GM12878 (cell line): ENCODE results near the gene VGLL4. TPM values are rescaled to one million over a fixed set of nuclear protein-coding genes. Genes with fewer than 3 reads are reported as not detected.

Experiments
- ATAC-seq: fragments of 200-7000 bp; cut with Tn5 transposase; 3 replicates; pipeline ENCODE4 v1.9.1; 2020; ENCODE audit warnings: mild to moderate bottlenecking, moderate library complexity
- BruUV-seq: library from RNA; stranded (reverse); fragments of 400-500 nt; replicated peaks from 2 replicates; lab custom pipeline; 2021; lab: Mats Ljungman, UMichigan
- CTCF ChIA-PET: fragments of 300-600 bp; sonication (Branson Sonifier 250); formaldehyde crosslinking; extraction: SDS; loops from one replicate; lab custom pipeline; 2021; ENCODE audit warnings: inconsistent platforms; lab: Yijun Ruan, JAX
- POLR2A ChIA-PET: fragments of 350-600 bp; formaldehyde crosslinking; extraction: SDS; loops from one replicate; lab custom pipeline; 2021; ENCODE audit warnings: inconsistent platforms; lab: Charles Lee
- RAD21 ChIA-PET: fragments of 300-600 bp; sonication (Branson Sonifier 250); formaldehyde crosslinking; loops from one replicate; lab custom pipeline; 2023; ENCODE audit warnings: antibody characterized with exemption; ENCODE audit not compliant: unreplicated experiment; lab: Charles Lee
- SMC1A ChIA-PET: fragments of 300-600 bp; sonication (Branson Sonifier 250); formaldehyde crosslinking; loops from one replicate; lab custom pipeline; 2023; ENCODE audit not compliant: unreplicated experiment, uncharacterized antibody; lab: Charles Lee
- DNase-seq: peaks from one replicate; pipeline ENCODE4 v3.0.0-alpha.2; 2011; ENCODE audit warnings: low read depth, low spot score
- FAIRE-seq: peaks from 3 replicates; lab custom pipeline; 2011; peaks lifted over from hg19 to GRCh38; lab: Jason Lieb, UNC
- H2AFZ ChIP-seq: 2 replicates; pipeline ENCODE4 v1.6.0; 2011; ENCODE audit warnings: low read depth, low read length, control low read depth; ENCODE audit not compliant: control insufficient read depth
- H3K27ac ChIP-seq: 2 replicates; pipeline ENCODE4 v1.5.1; 2011; ENCODE audit warnings: control low read depth; ENCODE audit not compliant: control insufficient read depth, insufficient read depth
- H3K27me3 ChIP-seq, 2 experiments: replicated peaks in 1 of 2; 2 replicates each; pipeline versions ENCODE4 v1.6.0 to v1.6.1; 2011; ENCODE audit warnings: low read length in 1 of 2; ENCODE audit not compliant: control insufficient read depth in 2 of 2, insufficient read depth in 2 of 2
- H3K36me3 ChIP-seq, 2 experiments: 2 replicates each; pipeline ENCODE4 v1.5.1; 2011; ENCODE audit warnings: low read length in 1 of 2; ENCODE audit not compliant: control insufficient read depth in 2 of 2, insufficient read depth in 2 of 2
- H3K4me1 ChIP-seq: 2 replicates; pipeline ENCODE4 v1.6.1; 2011; ENCODE audit warnings: mild to moderate bottlenecking, low read length, moderate library complexity, mixed read lengths; ENCODE audit not compliant: control insufficient read depth, insufficient read depth
- H3K4me2 ChIP-seq: 2 replicates; pipeline ENCODE4 v1.6.0; 2011; ENCODE audit warnings: control low read depth; ENCODE audit not compliant: control insufficient read depth, insufficient read depth
- H3K4me3 ChIP-seq: fragments of 200-600 bp; sonication (generic); 2 replicates; pipeline ENCODE4 v1.5.1; 2016
- H3K79me2 ChIP-seq: 2 replicates; pipeline ENCODE4 v1.6.0; 2011; ENCODE audit warnings: low read length; ENCODE audit not compliant: control insufficient read depth, insufficient read depth
- H3K9ac ChIP-seq: 2 replicates; pipeline ENCODE4 v1.8.0; 2011; ENCODE audit warnings: low read length, control low read depth, mixed read lengths; ENCODE audit not compliant: control insufficient read depth, insufficient read depth
- H3K9me3 ChIP-seq: replicated peaks from 3 replicates; pipeline ENCODE4 v1.5.1; 2011; ENCODE audit warnings: mild to moderate bottlenecking, low read length; ENCODE audit not compliant: control insufficient read depth, insufficient read depth
- H4K20me1 ChIP-seq: 2 replicates; pipeline ENCODE4 v1.6.0; 2011; ENCODE audit not compliant: control insufficient read depth, insufficient read depth
- CTCF ChIP-seq, 3 experiments: IDR thresholded peaks in 2 of 3; conservative IDR thresholded peaks in 1 of 3; 2 replicates each; pipeline ENCODE4 v1.5.1; 2011; ENCODE audit warnings: low read depth in 3 of 3, low read length in 3 of 3, mild to moderate bottlenecking in 3 of 3, control low read depth in 2 of 3, moderate library complexity in 2 of 3, inconsistent platforms in 1 of 3, mixed read lengths in 1 of 3; ENCODE audit not compliant: control insufficient read depth in 2 of 3, insufficient read depth in 1 of 3; ENCODE audit errors: extremely low read depth in 1 of 3
- EGR1 ChIP-seq, 2 experiments: IDR thresholded peaks; 1 replicate in 1 of 2; 2 replicates in 1 of 2; pipeline ENCODE4 v1.6.1; 2011 to 2012; ENCODE audit warnings: low read depth in 2 of 2, low read length in 2 of 2, borderline replicate concordance in 1 of 2, mild to moderate bottlenecking in 1 of 2, moderate library complexity in 1 of 2
- EP300 ChIP-seq, 2 experiments: fragments of 150-350 bp in 1 of 2; IDR thresholded peaks; 2 replicates each; pipeline ENCODE4 v1.6.1; 2011 to 2012; ENCODE audit warnings: low read depth in 2 of 2, low read length in 2 of 2, borderline replicate concordance in 1 of 2, improper control_type of control experiment in 1 of 2, inconsistent platforms in 1 of 2; ENCODE audit not compliant: control insufficient read depth in 1 of 2
- FOS ChIP-seq: IDR thresholded peaks from 3 replicates; pipeline ENCODE4 v1.6.1; 2011; ENCODE audit warnings: borderline replicate concordance; ENCODE audit not compliant: insufficient read length; ENCODE audit errors: extremely low read depth
- FOXK2 ChIP-seq: fragments of 450-650 bp; IDR thresholded peaks from 2 replicates; pipeline ENCODE4 v1.6.1; 2017; ENCODE audit warnings: mild to moderate bottlenecking, moderate library complexity
- GATAD2B ChIP-seq: fragments of 450-650 bp; conservative IDR thresholded peaks from 2 replicates; pipeline ENCODE4 v1.6.1; 2017; ENCODE audit warnings: low read depth, mild to moderate bottlenecking, moderate library complexity
- HDAC6 ChIP-seq: fragments of 200-600 bp; sonication (generic); IDR thresholded peaks from one replicate; pipeline ENCODE4 v1.8.0; 2017; ENCODE audit warnings: antibody characterized with exemption; ENCODE audit not compliant: unreplicated experiment
- IKZF2 ChIP-seq, 2 experiments: fragments of 450-650 bp; IDR thresholded peaks; 2 replicates each; pipeline ENCODE4 v1.6.1; 2017; ENCODE audit warnings: mild to moderate bottlenecking in 2 of 2, moderate library complexity in 2 of 2
- MXI1 ChIP-seq: fragments of 150-350 bp; IDR thresholded peaks from 2 replicates; pipeline ENCODE4 v1.6.1; 2011; ENCODE audit warnings: low read depth, mild to moderate bottlenecking, inconsistent platforms, low read length, improper control_type of control experiment
- MYB ChIP-seq: fragments of 150-350 bp; IDR thresholded peaks from 2 replicates; pipeline ENCODE4 v1.6.1; 2014; ENCODE audit warnings: mild to moderate bottlenecking, low read depth, low read length, borderline replicate concordance
- NFYB ChIP-seq: IDR thresholded peaks from 2 replicates; pipeline ENCODE4 v1.6.1; 2011; ENCODE audit warnings: low read depth, mild to moderate bottlenecking, low read length, improper control_type of control experiment, moderate library complexity; ENCODE audit not compliant: insufficient read depth
- NR2C1 ChIP-seq: fragments of 450-650 bp; IDR thresholded peaks from 2 replicates; pipeline ENCODE4 v1.6.1; 2017; ENCODE audit warnings: antibody characterized with exemption, mild to moderate bottlenecking, moderate library complexity
- NRF1 ChIP-seq: conservative IDR thresholded peaks from 2 replicates; pipeline ENCODE4 v1.6.1; 2011; ENCODE audit warnings: mild to moderate bottlenecking, low read depth, low read length, improper control_type of control experiment
- RAD21 ChIP-seq: IDR thresholded peaks from 2 replicates; pipeline ENCODE4 v1.6.1; 2011; ENCODE audit warnings: mild to moderate bottlenecking, low read depth, low read length, moderate library complexity; ENCODE audit not compliant: insufficient read depth
- SUZ12 ChIP-seq: fragments of 200-600 bp; sonication (generic); IDR thresholded peaks from one replicate; pipeline ENCODE4 v1.6.1; 2018; ENCODE audit warnings: antibody characterized with exemption, mild to moderate bottlenecking; ENCODE audit not compliant: unreplicated experiment
- WGBS: methylation state at CpG from one replicate; pipeline ENCODE4 v1.1.6; 2016; ENCODE audit warnings: low lambda C conversion rate; ENCODE audit not compliant: insufficient replicate concordance, insufficient coverage; ENCODE audit errors: missing lambda C conversion rate; 5-methylcytosine and 5-hydroxymethylcytosine counted together
- in situ Hi-C: fragments of 300-500 bp; cut with MboI; formaldehyde crosslinking; loops from 9 replicates; pipeline ENCODE4 v1.14.3; 2018; ENCODE audit warnings: mixed read lengths
- intact Hi-C: fragments of 100-400 bp; cut with micrococcal nuclease; formaldehyde crosslinking; loops from one replicate; pipeline ENCODE4 v1.14.2; 2022; ENCODE audit not compliant: unreplicated experiment
- polyA plus RNA-seq, 11 experiments: library from polyadenylated mRNA; depleted of rRNA in 4 of 11; unstranded in 6 of 11; stranded (reverse) in 5 of 11; fragments of >200 nt; fragmentation: Nextera tagmentation in 4 of 11; fragmentation: Illumina TruSeq in 1 of 11; extraction: Ambion mirVana in 4 of 11; extraction: Trizol in 1 of 11; gene quantifications; 1 replicate in 1 of 11; 2 replicates in 10 of 11; pipeline versions ENCODE4 v1.2.1 to v1.2.3, GENCODE V29; 2011 to 2016; ENCODE audit warnings: inconsistent platforms in 2 of 11, missing spikeins in 2 of 11, low read depth in 1 of 11
- total RNA-seq, 4 experiments: library from RNA; depleted of rRNA in 3 of 4; stranded (reverse); fragments of >200 nt in 3 of 4; fragmentation: Illumina TruSeq in 1 of 4; extraction: Trizol in 1 of 4; gene quantifications; 2 replicates each; pipeline versions ENCODE4 v1.2.1 to v1.2.3, GENCODE V29; 2013 to 2021

VGLL4 gene
- total and polyA plus RNA-seq, 10 of the 15 experiments (the other 5 are each of a cell fraction or from before 2014, with no cell fraction given), result 0.44 to 38.1 (median 16.1) TPM

- no peak for FAIRE-seq
- Histone ChIP-seq H3K9me3 (no peaks in the 10 kb centered on the region), H3K27ac (no peak overlapping the region), H3K36me3 (peaks cover 3 to 5% of the 10 kb centered on the region in 2 experiments; a peak in 3 of 4 replicates), H3K4me2 (no peak overlapping the region), H3K27me3 (no peaks in the 10 kb centered on the region), H3K4me1 (peaks cover 20% of the 10 kb centered on the region), H4K20me1 (peaks cover 3% of the 10 kb centered on the region; the same call in 1 of the 2 replicates), H2AFZ (no peak overlapping the region), H3K4me3 (no peak overlapping the region), H3K9ac (no peak overlapping the region), H3K79me2 (peaks cover 53% of the 10 kb centered on the region)
- ChIA-PET RAD21 (interaction anchor here (1.1 kb wide), 1 partner anchor 198 kb away, joined by 3 read pairs; no protein-coding TSS in a partner anchor), SMC1A (interaction anchor here (1.3 to 1.6 kb wide), 3 partner anchors 44 to 71 kb away, joined by 3 to 4 read pairs (median 3); no protein-coding TSS in a partner anchor), CTCF (interaction anchor here (0.9 to 1.3 kb wide), 2 partner anchors 67 to 68 kb away, joined by 3 read pairs; no protein-coding TSS in a partner anchor), POLR2A (interaction anchor here (1.0 to 1.3 kb wide), 3 partner anchors 10 to 45 kb away, joined by 3 read pairs; no protein-coding TSS in a partner anchor)
- WGBS, result 95% methylated on average over 2 of the region's 2 CpGs
- TF ChIP-seq FOXK2 (no peak), EP300 (IDR thresholded peaks at IDR 0.05; ENCODE audit: borderline replicate concordance in 1 of 2, control insufficient read depth in 1 of 2, low read depth in 2 of 2, low read length in 2 of 2) (no peak), HDAC6 (no peak), GATAD2B (no peak), EGR1 (IDR thresholded peaks at IDR 0.05; ENCODE audit: borderline replicate concordance in 1 of 2, low read depth in 2 of 2, low read length in 2 of 2) (no peak), NFYB (no peak), MXI1 (no peak), IKZF2 (IDR thresholded peaks at IDR 0.05) (no peak), NRF1 (no peak), RAD21 (no peak), SUZ12 (no peak), NR2C1 (no peak), CTCF (IDR thresholded peaks at IDR 0.05 in 2 of 3, conservative IDR thresholded peaks at IDR 0.05 in 1 of 3; ENCODE audit: control insufficient read depth in 2 of 3, extremely low read depth in 1 of 3, insufficient read depth in 1 of 3, low read depth in 3 of 3, low read length in 3 of 3) (no peak), FOS (no peak), MYB (no peak)
- ATAC-seq, result no peak
- in situ Hi-C loops (no loop called here), intact Hi-C loops (loop anchor here (5.0 kb wide), 1 partner anchor 62 kb away; the partner anchor contains the start of gene VGLL4)
- no TSS peak for BruUV-seq
- no peak for DNase-seq
These were observed 63.1 kb downstream of the VGLL4 start for GRCh38 chr3:11580645-11581044.
